H1 (cell line): ENCODE measurements around the gene ZBTB20. TPM values are rescaled to one million over a fixed set of nuclear protein-coding genes. Genes with fewer than 3 reads are reported as not detected.

Experiments used
- CTCF ChIA-PET: fragments of 300-600 bp; sonication (Branson Sonifier 250); formaldehyde crosslinking; loops from one replicate; lab custom pipeline; 2021; ENCODE audit not compliant: partially characterized antibody; lab: Charles Lee
- POLR2A ChIA-PET: fragments of 300-600 bp; sonication (Branson Sonifier 250); formaldehyde crosslinking; loops from one replicate; lab custom pipeline; 2021; ENCODE audit warnings: inconsistent platforms; ENCODE audit not compliant: partially characterized antibody; lab: Charles Lee
- DNase-seq, 2 experiments: peaks; one replicate each; pipeline versions ENCODE4 v3.0.0 to v3.0.0-alpha.2; 2010 to 2022; ENCODE audit warnings: low spot score in 2 of 2, low read depth in 1 of 2, mixed read lengths in 1 of 2
- FAIRE-seq: peaks from 2 replicates; lab custom pipeline; 2011; peaks lifted over from hg19 to GRCh38; lab: Jason Lieb, UNC
- H2AFZ ChIP-seq: 2 replicates; pipeline ENCODE4 v1.8.1; 2012; ENCODE audit warnings: low read length, inconsistent platforms
- H2AK5ac ChIP-seq: 2 replicates; pipeline ENCODE4 v1.6.1; 2013; ENCODE audit warnings: low read depth, low read length
- H2BK120ac ChIP-seq: replicated peaks from 2 replicates; pipeline ENCODE3; 2013; ENCODE audit warnings: low read depth, low read length, inconsistent platforms
- H2BK12ac ChIP-seq: 2 replicates; pipeline ENCODE4 v1.6.1; 2013; ENCODE audit warnings: low read depth, low read length
- H2BK15ac ChIP-seq: 2 replicates; pipeline ENCODE4 v1.6.1; 2013; ENCODE audit warnings: low read length
- H2BK20ac ChIP-seq: 2 replicates; pipeline ENCODE4 v1.6.1; 2013; ENCODE audit warnings: low read length
- H2BK5ac ChIP-seq: 2 replicates; pipeline ENCODE4 v1.6.1; 2013; ENCODE audit warnings: low read depth, low read length
- H3K14ac ChIP-seq: 2 replicates; pipeline ENCODE4 v1.6.1; 2013; ENCODE audit warnings: inconsistent platforms; ENCODE audit not compliant: insufficient read length
- H3K18ac ChIP-seq: 2 replicates; pipeline ENCODE4 v1.6.1; 2013; ENCODE audit warnings: low read length; ENCODE audit errors: extremely low read depth
- H3K23ac ChIP-seq: 2 replicates; pipeline ENCODE4 v1.6.1; 2013; ENCODE audit warnings: inconsistent platforms; ENCODE audit not compliant: insufficient read length
- H3K23me2 ChIP-seq: 2 replicates; pipeline ENCODE4 v1.6.1; 2013; ENCODE audit warnings: low read depth, low read length
- H3K27ac ChIP-seq: 2 replicates; pipeline ENCODE4 v1.6.1; 2011; ENCODE audit warnings: low read depth, low read length, inconsistent platforms
- H3K27me3 ChIP-seq, 4 experiments: replicated peaks in 1 of 4; 1 replicate in 1 of 4; 2 replicates in 3 of 4; pipeline versions ENCODE4 v1.6.1 to v1.8.1; 2011 to 2013; ENCODE audit warnings: low read length in 3 of 4, mild to moderate bottlenecking in 3 of 4, inconsistent platforms in 2 of 4, mixed read lengths in 2 of 4, moderate library complexity in 1 of 4; ENCODE audit not compliant: control insufficient read depth in 3 of 4, insufficient read depth in 3 of 4; ENCODE audit errors: extremely low read depth in 1 of 4
- H3K36me3 ChIP-seq, 4 experiments: 2 replicates each; pipeline versions ENCODE4 v1.6.1 to v1.8.1; 2011 to 2013; ENCODE audit warnings: mild to moderate bottlenecking in 4 of 4, low read length in 3 of 4, moderate library complexity in 2 of 4, control low read depth in 1 of 4, inconsistent platforms in 1 of 4; ENCODE audit not compliant: insufficient read depth in 4 of 4, control insufficient read depth in 2 of 4
- H3K4ac ChIP-seq: replicated peaks from 2 replicates; pipeline ENCODE3; 2013; ENCODE audit warnings: low read length, low read depth, mixed read lengths, inconsistent platforms; ENCODE audit not compliant: insufficient read length
- H3K4me1 ChIP-seq, 4 experiments: replicated peaks in 1 of 4; 1 replicate in 1 of 4; 2 replicates in 3 of 4; pipeline versions ENCODE4 v1.6.1 to v1.8.1; 2011 to 2013; ENCODE audit warnings: low read length in 3 of 4, inconsistent platforms in 2 of 4, mixed read lengths in 1 of 4; ENCODE audit not compliant: insufficient read depth in 4 of 4, control insufficient read depth in 3 of 4
- H3K4me2 ChIP-seq, 2 experiments: 2 replicates each; pipeline versions ENCODE4 v1.6.1 to v1.8.1; 2011 to 2013; ENCODE audit warnings: low read depth in 2 of 2, low read length in 2 of 2, control low read depth in 1 of 2, inconsistent platforms in 1 of 2, mild to moderate bottlenecking in 1 of 2; ENCODE audit not compliant: insufficient read depth in 1 of 2
- H3K4me3 ChIP-seq, 4 experiments: fragments of 200-600, 300-600 bp in 1 of 4; sonication (generic), shearing (Covaris generic), sonication (Bioruptor Twin) in 1 of 4; 2 replicates each; pipeline versions ENCODE4 v1.5.1 to v1.8.1; 2011 to 2016; ENCODE audit warnings: low read length in 4 of 4, low read depth in 3 of 4, control low read depth in 2 of 4, inconsistent platforms in 2 of 4, mild to moderate bottlenecking in 2 of 4, mixed read lengths in 1 of 4, moderate library complexity in 1 of 4; ENCODE audit not compliant: insufficient read depth in 2 of 4; ENCODE audit errors: extremely low read depth in 1 of 4
- H3K56ac ChIP-seq: replicated peaks from 2 replicates; pipeline ENCODE3; 2013; ENCODE audit warnings: low read depth, mild to moderate bottlenecking, mixed read lengths, low read length, inconsistent platforms; ENCODE audit not compliant: insufficient read length
- H3K79me1 ChIP-seq: 2 replicates; pipeline ENCODE4 v1.6.1; 2013; ENCODE audit warnings: low read depth, low read length, control low read depth
- H3K79me2 ChIP-seq, 2 experiments: 2 replicates each; pipeline versions ENCODE4 v1.6.1 to v1.8.1; 2012 to 2013; ENCODE audit warnings: low read length in 2 of 2, mild to moderate bottlenecking in 2 of 2, inconsistent platforms in 1 of 2; ENCODE audit not compliant: insufficient read depth in 2 of 2, control insufficient read depth in 1 of 2
- H3K9ac ChIP-seq, 4 experiments: replicated peaks in 1 of 4; 1 replicate in 1 of 4; 2 replicates in 3 of 4; pipeline versions ENCODE4 v1.6.1 to v1.8.1; 2011 to 2013; ENCODE audit warnings: low read depth in 3 of 4, low read length in 3 of 4, control low read depth in 2 of 4, mild to moderate bottlenecking in 2 of 4, moderate library complexity in 2 of 4, inconsistent platforms in 1 of 4; ENCODE audit errors: extremely low read depth in 1 of 4
- H3K9me3 ChIP-seq, 2 experiments: 2 replicates each; pipeline versions ENCODE4 v1.6.1 to v1.8.1; 2012 to 2013; ENCODE audit warnings: mild to moderate bottlenecking in 2 of 2, moderate library complexity in 2 of 2, control low read depth in 1 of 2, inconsistent platforms in 1 of 2, low read depth in 1 of 2, low read length in 1 of 2, mixed read lengths in 1 of 2; ENCODE audit not compliant: insufficient read depth in 2 of 2
- H4K20me1 ChIP-seq, 2 experiments: replicated peaks in 1 of 2; 2 replicates each; pipeline versions ENCODE3 to v1.8.1; 2011 to 2013; ENCODE audit warnings: inconsistent platforms in 2 of 2, low read length in 2 of 2, mild to moderate bottlenecking in 1 of 2; ENCODE audit not compliant: insufficient read depth in 2 of 2, control insufficient read depth in 1 of 2
- H4K5ac ChIP-seq: 2 replicates; pipeline ENCODE4 v1.6.1; 2013; ENCODE audit warnings: low read length, low read depth, mixed read lengths, inconsistent platforms; ENCODE audit not compliant: insufficient read length
- H4K8ac ChIP-seq: 2 replicates; pipeline ENCODE4 v1.8.0; 2013; ENCODE audit warnings: mild to moderate bottlenecking, moderate library complexity, low read length, inconsistent platforms; ENCODE audit not compliant: insufficient read depth; ENCODE audit errors: extremely low read depth
- H4K91ac ChIP-seq: replicated peaks from 2 replicates; pipeline ENCODE3; 2013; ENCODE audit warnings: low read length, mixed read lengths, inconsistent platforms; ENCODE audit not compliant: insufficient read length
- BACH1 ChIP-seq: IDR thresholded peaks from 2 replicates; pipeline ENCODE4 v1.6.1; 2012; ENCODE audit warnings: low read length, improper control_type of control experiment
- CREB1 ChIP-seq: IDR thresholded peaks from 2 replicates; pipeline ENCODE4 v1.6.1; 2012; ENCODE audit warnings: inconsistent platforms
- EGR1 ChIP-seq: IDR thresholded peaks from 2 replicates; pipeline ENCODE4 v1.6.1; 2011; ENCODE audit warnings: low read depth, low read length, borderline replicate concordance
- HDAC2 ChIP-seq, 2 experiments: fragments of 300-600 bp in 1 of 2; sonication (generic) in 1 of 2; IDR thresholded peaks; 2 replicates each; pipeline ENCODE4 v1.6.1; 2011 to 2012; ENCODE audit warnings: low read depth in 2 of 2, low read length in 2 of 2, mild to moderate bottlenecking in 2 of 2, moderate library complexity in 2 of 2, borderline replicate concordance in 1 of 2, inconsistent platforms in 1 of 2
- KDM1A ChIP-seq: fragments of 200-600, 300-600 bp; sonication (generic); IDR thresholded peaks from 2 replicates; pipeline ENCODE4 v1.7.1; 2016; ENCODE audit warnings: mild to moderate bottlenecking, low read length, borderline replicate concordance
- KDM4A ChIP-seq: IDR thresholded peaks from one replicate; pipeline ENCODE4 v1.7.1; 2012; ENCODE audit warnings: low read depth, mild to moderate bottlenecking, moderate library complexity, low read length, inconsistent platforms; ENCODE audit not compliant: severe bottlenecking
- NANOG ChIP-seq: IDR thresholded peaks from 2 replicates; pipeline ENCODE4 v1.6.1; 2011; ENCODE audit warnings: low read length, low read depth, mild to moderate bottlenecking, inconsistent platforms; ENCODE audit not compliant: insufficient read depth, poor library complexity, severe bottlenecking
- POLR2AphosphoS5 ChIP-seq: IDR thresholded peaks from 2 replicates; pipeline ENCODE4 v1.6.1; 2011; ENCODE audit warnings: low read depth, low read length
- RBBP5 ChIP-seq: IDR thresholded peaks from 2 replicates; pipeline ENCODE4 v1.7.1; 2012; ENCODE audit warnings: low read depth, mild to moderate bottlenecking, inconsistent platforms, low read length, moderate library complexity, borderline replicate concordance
- RXRA ChIP-seq: IDR thresholded peaks from 2 replicates; pipeline ENCODE4 v1.6.1; 2011; ENCODE audit warnings: low read depth, mild to moderate bottlenecking, low read length, moderate library complexity; ENCODE audit not compliant: insufficient read depth
- TAF1 ChIP-seq: IDR thresholded peaks from 2 replicates; pipeline ENCODE4 v1.6.1; 2011; ENCODE audit warnings: mild to moderate bottlenecking, low read depth, low read length
- TEAD4 ChIP-seq: IDR thresholded peaks from 2 replicates; pipeline ENCODE4 v1.6.1; 2012; ENCODE audit warnings: low read depth, low read length, inconsistent platforms, mixed read lengths
- WGBS, 2 experiments: shearing (Covaris generic) in 1 of 2; methylation state at CpG; one replicate each; pipeline versions ENCODE4 v1.1.6 to v1.1.7; 2013 to 2015; ENCODE audit warnings: low lambda C conversion rate in 2 of 2, mixed read lengths in 2 of 2, inconsistent platforms in 1 of 2, low coverage in 1 of 2, missing lambda C conversion rate in 1 of 2; ENCODE audit not compliant: insufficient replicate concordance in 2 of 2, insufficient coverage in 1 of 2, insufficient read length in 1 of 2; ENCODE audit errors: extremely low coverage in 1 of 2, missing lambda C conversion rate in 1 of 2; 5-methylcytosine and 5-hydroxymethylcytosine counted together
- polyA plus RNA-seq, 7 experiments: library from polyadenylated mRNA; depleted of rRNA in 3 of 7; stranded (reverse) in 5 of 7; unstranded in 2 of 7; fragments of >200 nt in 5 of 7; fragments of 200-250 nt in 2 of 7; gene quantifications; 1 replicate in 5 of 7; 2 replicates in 1 of 7; 4 replicates in 1 of 7; pipeline versions ENCODE4 v1.2.1 to v1.2.3, GENCODE V29; 2011 to 2013; ENCODE audit warnings: missing spikeins in 2 of 7, mixed read lengths in 2 of 7
- total RNA-seq: library from RNA; stranded (reverse); fragmentation: NEBNext Ultra II Directional; extraction: Animal tissue kit (Norgen Biotek cat#: 25700); gene quantifications from 2 replicates; pipeline ENCODE4 v1.2.1, GENCODE V29; 2021
- TF ChIP-seq, protein P1 (sequence below): IDR thresholded peaks from 2 replicates; pipeline ENCODE4 v1.6.1; 2012; ENCODE audit warnings: inconsistent platforms

ZBTB20 gene
- total and polyA plus RNA-seq, 2 of the 8 experiments (the other 6 are each of a cell fraction or from before 2014, with no cell fraction given) = 0.35 to 1.3 TPM

GRCh38 chr3:114685161-114685560 is 461.9 kb downstream of the ZBTB20 start:
- no peak overlapping the region for H2AK5ac ChIP-seq
- FAIRE-seq (peak; percentile 60), DNase-seq (no peak)
- H2BK20ac ChIP-seq = no peak overlapping the region
- H3K27me3 ChIP-seq = no peaks in the 10 kb centered on the region
- H3K79me1 ChIP-seq = no peaks in the 10 kb centered on the region
- H2BK5ac ChIP-seq = no peak overlapping the region
- H2BK120ac ChIP-seq = no peak overlapping the region
- no peak overlapping the region for H4K8ac ChIP-seq
- H2AFZ ChIP-seq = peak overlapping the region; percentile 72; the same call in 1 of the 2 replicates
- ChIA-PET CTCF (interaction anchor here (0.6 to 0.7 kb wide), 2 partner anchors 160 to 281 kb away, joined by 3 read pairs; no protein-coding TSS in a partner anchor), POLR2A (no interaction called here)
- no peak overlapping the region for H3K18ac ChIP-seq
- H3K9ac ChIP-seq = no peak overlapping the region
- no peaks in the 10 kb centered on the region for H3K9me3 ChIP-seq
- H3K14ac ChIP-seq = no peak overlapping the region
- H3K4ac ChIP-seq = no peak overlapping the region
- no peak overlapping the region for H3K56ac ChIP-seq
- no peak overlapping the region for H4K5ac ChIP-seq
- H3K4me1 ChIP-seq = peaks cover 0 to 5% (median 2%) of the 10 kb centered on the region in 4 experiments; a peak in 2 of 7 replicates
- no peak overlapping the region for H3K23ac ChIP-seq
- H3K4me2 ChIP-seq = 0 out of 4 replicates have a peak overlapping the region, but pooled peaks of 1 of the 2 experiments have one; percentile 18
- H3K27ac ChIP-seq = no peak overlapping the region
- H4K20me1 ChIP-seq = no peaks in the 10 kb centered on the region
- H2BK12ac ChIP-seq = no peak overlapping the region
- no peaks in the 10 kb centered on the region for H3K36me3 ChIP-seq
- H3K4me3 ChIP-seq = no peak overlapping the region
- H4K91ac ChIP-seq = no peak overlapping the region
- WGBS, 2 experiments = 88% methylated on average over 4 of the region's 4 CpGs; no CpG with 5 or more reads in 1 of the 2 experiments
- no peaks in the 10 kb centered on the region; the same call in 1 of the 2 replicates for H3K23me2 ChIP-seq
- H3K79me2 ChIP-seq = no peaks in the 10 kb centered on the region
- no peak overlapping the region for H2BK15ac ChIP-seq
- TF ChIP-seq KDM1A (no peak), RXRA (no peak), NANOG (no peak), CREB1 (no peak), TEAD4 (no peak), KDM4A (no peak), TAF1 (no peak), RBBP5 (no peak), BACH1 (no peak), EGR1 (no peak), HDAC2 (IDR thresholded peaks at IDR 0.05; ENCODE audit: borderline replicate concordance in 1 of 2, low read depth in 2 of 2, low read length in 2 of 2) (no peak), POLR2AphosphoS5 (no peak)
- TF ChIP-seq, protein P1, sequence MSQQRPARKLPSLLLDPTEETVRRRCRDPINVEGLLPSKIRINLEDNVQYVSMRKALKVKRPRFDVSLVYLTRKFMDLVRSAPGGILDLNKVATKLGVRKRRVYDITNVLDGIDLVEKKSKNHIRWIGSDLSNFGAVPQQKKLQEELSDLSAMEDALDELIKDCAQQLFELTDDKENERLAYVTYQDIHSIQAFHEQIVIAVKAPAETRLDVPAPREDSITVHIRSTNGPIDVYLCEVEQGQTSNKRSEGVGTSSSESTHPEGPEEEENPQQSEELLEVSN = no peak
